Spleen (tissue), 7 donors: ENCODE measurements around the gene DEFB124.
"Not testable (repeated sequence)": the region's sequence is repeated elsewhere in the genome, so short reads cannot be mapped to it uniquely, and the experiment has no call there.

Experiments
- POLR2A ChIP-seq, 3 donors: fragments of 450-650 bp; IDR thresholded peaks; one replicate each; pipeline ENCODE4 v1.5.1; 2017; ENCODE audit warnings: antibody characterized with exemption in 3 of 3, mild to moderate bottlenecking in 1 of 3
- TF ChIP-seq, protein P1 (sequence below), 11 experiments: fragments of 200-600 bp in 7 of 11; fragments of 450-650 bp in 4 of 11; sonication (generic) in 4 of 11; IDR thresholded peaks in 8 of 11; conservative IDR thresholded peaks in 3 of 11; 1 replicate in 7 of 11; 2 replicates in 4 of 11; pipeline versions ENCODE4 v1.4.0 to v1.8.0; 2016 to 2021; ENCODE audit warnings: antibody characterized with exemption in 11 of 11, inconsistent platforms in 4 of 11, mild to moderate bottlenecking in 1 of 11
- donor health status: DM: no; HTN: no; CAD: no; lungs with moderate emphysema.
- donor health status: DM: no; HTN: no; CAD: no.
- donor health status: DM: no; HTN: no; CAD: no.

GRCh38 chr20:31502884-31503673, 28.2 kb upstream of the DEFB124 start:
- TF ChIP-seq, protein P1, sequence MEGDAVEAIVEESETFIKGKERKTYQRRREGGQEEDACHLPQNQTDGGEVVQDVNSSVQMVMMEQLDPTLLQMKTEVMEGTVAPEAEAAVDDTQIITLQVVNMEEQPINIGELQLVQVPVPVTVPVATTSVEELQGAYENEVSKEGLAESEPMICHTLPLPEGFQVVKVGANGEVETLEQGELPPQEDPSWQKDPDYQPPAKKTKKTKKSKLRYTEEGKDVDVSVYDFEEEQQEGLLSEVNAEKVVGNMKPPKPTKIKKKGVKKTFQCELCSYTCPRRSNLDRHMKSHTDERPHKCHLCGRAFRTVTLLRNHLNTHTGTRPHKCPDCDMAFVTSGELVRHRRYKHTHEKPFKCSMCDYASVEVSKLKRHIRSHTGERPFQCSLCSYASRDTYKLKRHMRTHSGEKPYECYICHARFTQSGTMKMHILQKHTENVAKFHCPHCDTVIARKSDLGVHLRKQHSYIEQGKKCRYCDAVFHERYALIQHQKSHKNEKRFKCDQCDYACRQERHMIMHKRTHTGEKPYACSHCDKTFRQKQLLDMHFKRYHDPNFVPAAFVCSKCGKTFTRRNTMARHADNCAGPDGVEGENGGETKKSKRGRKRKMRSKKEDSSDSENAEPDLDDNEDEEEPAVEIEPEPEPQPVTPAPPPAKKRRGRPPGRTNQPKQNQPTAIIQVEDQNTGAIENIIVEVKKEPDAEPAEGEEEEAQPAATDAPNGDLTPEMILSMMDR (IDR thresholded peaks at IDR 0.05 in 8 of 11, conservative IDR thresholded peaks at IDR 0.05 in 3 of 11) = peak; percentile 86 to 98 (median 95)
- TF ChIP-seq POLR2A (IDR thresholded peaks at IDR 0.05) = not testable (repeated sequence)
